NB4 (cell line): ENCODE measurements around the gene GFAP.

Source experiments
- CTCF ChIP-seq: IDR thresholded peaks from one replicate; pipeline ENCODE4 v1.5.1; 2012; ENCODE audit warnings: low read depth, low read length
- MAX ChIP-seq: IDR thresholded peaks from 2 replicates; pipeline ENCODE4 v1.6.1; 2011; ENCODE audit warnings: low read depth, low read length
- MYC ChIP-seq: IDR thresholded peaks from 2 replicates; pipeline ENCODE4 v1.6.1; 2011; ENCODE audit warnings: low read depth, low read length
- POLR2A ChIP-seq: IDR thresholded peaks from 2 replicates; pipeline ENCODE4 v1.6.1; 2011; ENCODE audit warnings: mild to moderate bottlenecking; ENCODE audit not compliant: insufficient read length; ENCODE audit errors: extremely low read depth

- no peak for TF ChIP-seq CTCF
- no peak for TF ChIP-seq MYC
- no peak for TF ChIP-seq MAX
- TF ChIP-seq POLR2A = no peak
These were observed 12.8 kb upstream of the GFAP start for GRCh38 chr17:44928136-44928535.
